Measurements from ENCODE around the gene TMEM117.

DNA sequence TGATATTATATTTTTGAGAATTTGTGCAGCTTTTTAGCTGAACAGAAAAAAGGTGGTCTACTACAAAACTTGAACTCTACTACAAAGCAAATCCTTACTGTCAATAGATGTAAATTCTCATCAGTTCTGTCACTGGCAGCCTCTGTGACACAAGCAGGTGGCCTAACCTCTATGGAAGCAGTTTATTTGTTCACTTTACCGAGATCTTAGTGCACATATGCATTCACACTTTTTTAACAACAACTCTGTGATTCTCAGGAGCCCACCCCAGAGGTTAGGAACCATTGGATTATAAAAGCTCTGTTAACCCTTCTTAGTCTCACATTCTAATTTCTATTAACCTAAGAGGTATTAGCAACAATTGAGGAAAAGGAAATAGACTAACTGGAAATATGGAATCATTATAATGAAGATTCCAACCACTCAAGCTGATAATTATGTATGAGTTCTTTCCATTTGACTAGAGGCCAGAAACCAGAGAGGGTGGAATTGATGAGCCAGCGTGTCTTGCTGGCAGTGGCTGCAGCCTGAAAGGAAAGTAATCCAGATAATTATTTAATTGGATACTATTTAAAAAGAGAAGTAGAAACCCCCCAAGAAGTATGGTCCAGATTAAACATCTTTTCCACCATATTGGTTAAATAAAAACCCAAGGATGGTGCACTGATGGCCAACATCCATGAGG is 451.1 kb downstream of the TMEM117 start:
- TF ChIP-seq EZH2 (IDR thresholded peaks at IDR 0.05; ENCODE audit: borderline replicate concordance, low read depth, low read length, severe bottlenecking) (no peak), POLR2AphosphoS5 (IDR thresholded peaks at IDR 0.05; ENCODE audit: insufficient read depth, low read depth, low read length) (no peak), POLR2A (IDR thresholded peaks at IDR 0.05; ENCODE audit: low read depth, low read length) (no peak), JUN (IDR thresholded peaks at IDR 0.05; ENCODE audit: borderline replicate concordance, insufficient read depth, insufficient read length, low read depth) (no peak), MAX (IDR thresholded peaks at IDR 0.05; ENCODE audit: insufficient read depth, insufficient read length) (no peak), MYC (IDR thresholded peaks at IDR 0.05; ENCODE audit: low read depth, low read length) (no peak), FOS (IDR thresholded peaks at IDR 0.05; ENCODE audit: borderline replicate concordance, insufficient read depth, low read length) (no peak), GATA2 (IDR thresholded peaks at IDR 0.05; ENCODE audit: insufficient read depth, insufficient read length, low read depth, low read length) (no peak)
- TF ChIP-seq, protein P1, sequence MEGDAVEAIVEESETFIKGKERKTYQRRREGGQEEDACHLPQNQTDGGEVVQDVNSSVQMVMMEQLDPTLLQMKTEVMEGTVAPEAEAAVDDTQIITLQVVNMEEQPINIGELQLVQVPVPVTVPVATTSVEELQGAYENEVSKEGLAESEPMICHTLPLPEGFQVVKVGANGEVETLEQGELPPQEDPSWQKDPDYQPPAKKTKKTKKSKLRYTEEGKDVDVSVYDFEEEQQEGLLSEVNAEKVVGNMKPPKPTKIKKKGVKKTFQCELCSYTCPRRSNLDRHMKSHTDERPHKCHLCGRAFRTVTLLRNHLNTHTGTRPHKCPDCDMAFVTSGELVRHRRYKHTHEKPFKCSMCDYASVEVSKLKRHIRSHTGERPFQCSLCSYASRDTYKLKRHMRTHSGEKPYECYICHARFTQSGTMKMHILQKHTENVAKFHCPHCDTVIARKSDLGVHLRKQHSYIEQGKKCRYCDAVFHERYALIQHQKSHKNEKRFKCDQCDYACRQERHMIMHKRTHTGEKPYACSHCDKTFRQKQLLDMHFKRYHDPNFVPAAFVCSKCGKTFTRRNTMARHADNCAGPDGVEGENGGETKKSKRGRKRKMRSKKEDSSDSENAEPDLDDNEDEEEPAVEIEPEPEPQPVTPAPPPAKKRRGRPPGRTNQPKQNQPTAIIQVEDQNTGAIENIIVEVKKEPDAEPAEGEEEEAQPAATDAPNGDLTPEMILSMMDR (IDR thresholded peaks at IDR 0.05; ENCODE audit: extremely low read depth in 1 of 2, insufficient read depth in 1 of 2, low read depth in 1 of 2, low read length in 2 of 2) = no peak

All from endothelial cell of umbilical vein (primary cell).